Measurements from ENCODE around the gene AQP10. TPM values are rescaled to one million over a fixed set of nuclear protein-coding genes. Genes with fewer than 3 reads are reported as not detected.
A peak's percentile ranks its signal among the peaks of the same experiment; 100 is the strongest.

The AQP10 gene
- polyA plus RNA-seq, 1 donor (not counting 4 experiments of a cell fraction or from before 2014, with no cell fraction given) = 0.85 TPM

- no peaks in the 10 kb centered on the region for H3K9me3 ChIP-seq (ENCODE audit: control insufficient read depth, low read depth, low read length)
- peaks cover 5 to 8% of the 10 kb centered on the region in 2 experiments for H3K36me3 ChIP-seq (ENCODE audit: control insufficient read depth in 2 of 2, extremely low read depth in 1 of 2, insufficient read depth in 2 of 2, low read length in 2 of 2)
- H3K9ac ChIP-seq (ENCODE audit: control insufficient read depth, extremely low read depth, insufficient read depth, low read length) = no peak overlapping the region
- FAIRE-seq (no peak), DNase-seq (ENCODE audit: low read depth, low spot score) (no peak)
- no peaks in the 10 kb centered on the region for H3K79me2 ChIP-seq (ENCODE audit: control insufficient read depth, insufficient read depth, low read length)
- no peaks in the 10 kb centered on the region for H4K20me1 ChIP-seq (ENCODE audit: control insufficient read depth, extremely low read depth, insufficient read depth, low read length)
- no peaks in the 10 kb centered on the region for H3K9me1 ChIP-seq (ENCODE audit: control insufficient read depth, extremely low read depth, insufficient read depth, low read length)
- dilution Hi-C loops (cut with MboI; ENCODE audit: extremely low pct_ligation_motif_present, low sequenced_read_pairs) = no loop called here
- TF ChIP-seq CTCF (optimal IDR thresholded peaks at IDR 0.05 in 1 of 3, IDR thresholded peaks at IDR 0.05 in 1 of 3, conservative IDR thresholded peaks at IDR 0.05 in 1 of 3; ENCODE audit: extremely low read depth in 1 of 3, insufficient read depth in 2 of 3, low read length in 3 of 3) = no peak
- no peak for TF ChIP-seq EZH2 (IDR thresholded peaks at IDR 0.05; ENCODE audit: low read length)
- no peaks in the 10 kb centered on the region for H3K4me1 ChIP-seq (ENCODE audit: control insufficient read depth, extremely low read depth, insufficient read depth, low read length)
- no peaks in the 10 kb centered on the region for H3K27me3 ChIP-seq (ENCODE audit: control insufficient read depth, extremely low read depth, insufficient read depth, low read length)
- H3K4me3 ChIP-seq (ENCODE audit: control insufficient read depth in 2 of 3, extremely low read depth in 1 of 3, insufficient read depth in 2 of 3, low read depth in 1 of 3, low read length in 3 of 3) = no peak overlapping the region
- H3K4me2 ChIP-seq (ENCODE audit: control insufficient read depth, extremely low read depth, insufficient read depth, low read depth, low read length) = no peak overlapping the region
- H3K27ac ChIP-seq (ENCODE audit: control insufficient read depth, insufficient read depth, low read length) = no peak overlapping the region
- no peak overlapping the region for H2AFZ ChIP-seq (ENCODE audit: control insufficient read depth, low read length)
These were observed 13.5 kb downstream of the AQP10 start for GRCh38 chr1:154334079-154335024.

- H3K4me3 ChIP-seq (ENCODE audit: control insufficient read depth in 2 of 3, extremely low read depth in 1 of 3, insufficient read depth in 2 of 3, low read depth in 1 of 3, low read length in 3 of 3) = no peak overlapping the region
- dilution Hi-C loops (cut with MboI; ENCODE audit: extremely low pct_ligation_motif_present, low sequenced_read_pairs) = no loop called here
- H4K20me1 ChIP-seq (ENCODE audit: control insufficient read depth, extremely low read depth, insufficient read depth, low read length) = no peaks in the 10 kb centered on the region
- FAIRE-seq (no peak), DNase-seq (ENCODE audit: low read depth, low spot score) (no peak)
- no peak overlapping the region for H3K4me2 ChIP-seq (ENCODE audit: control insufficient read depth, extremely low read depth, insufficient read depth, low read depth, low read length)
- no peak overlapping the region for H2AFZ ChIP-seq (ENCODE audit: control insufficient read depth, low read length)
- peaks cover 8 to 10% of the 10 kb centered on the region in 2 experiments for H3K36me3 ChIP-seq (ENCODE audit: control insufficient read depth in 2 of 2, extremely low read depth in 1 of 2, insufficient read depth in 2 of 2, low read length in 2 of 2)
- H3K27ac ChIP-seq (ENCODE audit: control insufficient read depth, insufficient read depth, low read length) = no peak overlapping the region
- H3K9me1 ChIP-seq (ENCODE audit: control insufficient read depth, extremely low read depth, insufficient read depth, low read length) = no peaks in the 10 kb centered on the region
- no peaks in the 10 kb centered on the region for H3K4me1 ChIP-seq (ENCODE audit: control insufficient read depth, extremely low read depth, insufficient read depth, low read length)
- no peaks in the 10 kb centered on the region for H3K27me3 ChIP-seq (ENCODE audit: control insufficient read depth, extremely low read depth, insufficient read depth, low read length)
- TF ChIP-seq EZH2 (IDR thresholded peaks at IDR 0.05; ENCODE audit: low read length) (no peak), CTCF (optimal IDR thresholded peaks at IDR 0.05 in 1 of 3, IDR thresholded peaks at IDR 0.05 in 1 of 3, conservative IDR thresholded peaks at IDR 0.05 in 1 of 3; ENCODE audit: extremely low read depth in 1 of 3, insufficient read depth in 2 of 3, low read length in 3 of 3) (peak; percentile 81 to 89 (median 82))
- no peak overlapping the region for H3K9ac ChIP-seq (ENCODE audit: control insufficient read depth, extremely low read depth, insufficient read depth, low read length)
- no peaks in the 10 kb centered on the region for H3K9me3 ChIP-seq (ENCODE audit: control insufficient read depth, low read depth, low read length)
- no peaks in the 10 kb centered on the region for H3K79me2 ChIP-seq (ENCODE audit: control insufficient read depth, insufficient read depth, low read length)
These were observed 14.3 kb downstream of the AQP10 start for GRCh38 chr1:154335025-154335714.

All from keratinocyte (primary cell).